Osteoblast (primary cell): ENCODE measurements around the gene GPR55. TPM values are rescaled to one million over a fixed set of nuclear protein-coding genes. Genes with fewer than 3 reads are reported as not detected.

Source experiments
- DNase-seq: peaks from one replicate; pipeline ENCODE4 v3.0.0; 2011; ENCODE audit warnings: low spot score, mixed read lengths; ENCODE audit not compliant: insufficient read length; ENCODE audit errors: missing footprints
- H2AFZ ChIP-seq: 2 replicates; pipeline ENCODE4 v1.6.0; 2011; ENCODE audit warnings: mild to moderate bottlenecking, low read length
- H3K27ac ChIP-seq: 2 replicates; pipeline ENCODE4 v1.5.1; 2011; ENCODE audit warnings: mild to moderate bottlenecking, low read depth, low read length, moderate library complexity
- H3K27me3 ChIP-seq: 2 replicates; pipeline ENCODE4 v1.6.0; 2012; ENCODE audit warnings: mild to moderate bottlenecking, control low read depth, inconsistent platforms, low read length, moderate library complexity; ENCODE audit not compliant: insufficient read depth
- H3K36me3 ChIP-seq: 2 replicates; pipeline ENCODE4 v1.5.1; 2011; ENCODE audit warnings: mild to moderate bottlenecking, low read length, control low read depth, moderate library complexity; ENCODE audit not compliant: insufficient read depth
- H3K4me1 ChIP-seq: 2 replicates; pipeline ENCODE4 v1.5.1; 2011; ENCODE audit warnings: mild to moderate bottlenecking, low read length, control low read depth, moderate library complexity; ENCODE audit not compliant: insufficient read depth
- H3K4me2 ChIP-seq: 2 replicates; pipeline ENCODE4 v1.6.0; 2011; ENCODE audit warnings: mild to moderate bottlenecking, low read length; ENCODE audit not compliant: insufficient read depth
- H3K4me3 ChIP-seq: fragments of 200-600 bp; sonication (generic); 3 replicates; pipeline ENCODE4 v1.5.1; 2012; ENCODE audit warnings: mild to moderate bottlenecking, low read length, inconsistent platforms; ENCODE audit not compliant: insufficient read depth
- H3K79me2 ChIP-seq: 2 replicates; pipeline ENCODE4 v1.6.0; 2012; ENCODE audit warnings: mild to moderate bottlenecking, low read length, control low read depth, inconsistent platforms; ENCODE audit not compliant: insufficient read depth
- H3K9me3 ChIP-seq: 2 replicates; pipeline ENCODE4 v1.5.1; 2011; ENCODE audit warnings: low read depth, low read length, control low read depth
- H4K20me1 ChIP-seq: 2 replicates; pipeline ENCODE4 v1.6.0; 2012; ENCODE audit warnings: mild to moderate bottlenecking, low read length, control low read depth; ENCODE audit not compliant: insufficient read depth
- total RNA-seq: library from RNA; depleted of rRNA; stranded (reverse); fragments of >200 nt; gene quantifications from 2 replicates; pipeline ENCODE4 v1.2.3, GENCODE V29; 2012
- TF ChIP-seq, protein P1 (sequence below): IDR thresholded peaks from 2 replicates; pipeline ENCODE4 v1.5.1; 2011; ENCODE audit warnings: mild to moderate bottlenecking, low read depth, low read length, moderate library complexity; ENCODE audit errors: extremely low read depth

The GPR55 gene
- total RNA-seq, 1 donor: not detected

DNA sequence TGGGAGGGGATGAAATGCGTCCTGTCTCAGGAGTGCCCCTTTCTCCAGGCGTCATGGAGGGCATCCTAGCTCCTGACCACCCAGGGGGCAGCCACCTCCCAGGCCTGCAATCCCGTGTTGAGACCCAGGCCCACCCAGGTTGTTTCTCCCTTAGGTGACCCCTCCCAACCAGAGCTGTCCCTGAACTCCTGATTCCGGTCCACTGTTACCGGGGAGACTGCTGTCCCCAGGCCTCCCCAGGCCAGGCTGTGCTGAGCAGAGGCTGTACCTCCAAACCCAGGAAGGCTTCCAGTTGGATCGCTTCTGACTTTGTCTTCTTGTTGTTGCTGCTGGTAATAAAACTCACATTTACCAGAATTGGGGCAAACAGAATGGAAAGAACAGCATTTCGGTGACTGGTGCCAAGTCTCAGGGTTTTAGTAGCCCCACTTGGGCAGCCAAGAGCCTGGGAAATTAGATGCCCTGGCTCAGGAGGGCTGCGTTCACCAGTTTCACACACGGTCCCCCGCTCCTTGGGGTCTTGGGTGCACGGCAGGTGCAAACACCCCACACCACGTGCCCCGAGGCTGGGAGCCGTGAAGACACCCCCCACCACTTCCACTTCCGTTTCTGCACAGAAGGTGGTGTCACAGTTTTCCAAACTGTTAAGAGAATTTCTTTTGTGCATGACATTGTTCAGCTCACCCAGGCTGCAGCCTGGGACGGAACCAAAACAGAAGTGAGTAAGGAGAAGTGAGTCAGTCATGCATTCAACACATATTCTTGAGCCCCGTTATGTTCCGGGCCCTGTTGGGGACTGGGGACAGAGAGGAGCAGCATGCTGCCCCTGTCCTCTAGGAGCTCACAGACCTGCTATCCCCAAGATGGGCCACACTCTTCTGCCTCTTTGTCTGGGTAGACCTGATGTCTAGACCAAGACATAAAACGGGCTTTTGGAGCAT, 30.9 kb downstream of the GPR55 start:
- no peak for DNase-seq
- peaks cover 3% of the 10 kb centered on the region for H3K9me3 ChIP-seq
- peaks cover 33% of the 10 kb centered on the region for H3K27me3 ChIP-seq
- TF ChIP-seq, protein P1, sequence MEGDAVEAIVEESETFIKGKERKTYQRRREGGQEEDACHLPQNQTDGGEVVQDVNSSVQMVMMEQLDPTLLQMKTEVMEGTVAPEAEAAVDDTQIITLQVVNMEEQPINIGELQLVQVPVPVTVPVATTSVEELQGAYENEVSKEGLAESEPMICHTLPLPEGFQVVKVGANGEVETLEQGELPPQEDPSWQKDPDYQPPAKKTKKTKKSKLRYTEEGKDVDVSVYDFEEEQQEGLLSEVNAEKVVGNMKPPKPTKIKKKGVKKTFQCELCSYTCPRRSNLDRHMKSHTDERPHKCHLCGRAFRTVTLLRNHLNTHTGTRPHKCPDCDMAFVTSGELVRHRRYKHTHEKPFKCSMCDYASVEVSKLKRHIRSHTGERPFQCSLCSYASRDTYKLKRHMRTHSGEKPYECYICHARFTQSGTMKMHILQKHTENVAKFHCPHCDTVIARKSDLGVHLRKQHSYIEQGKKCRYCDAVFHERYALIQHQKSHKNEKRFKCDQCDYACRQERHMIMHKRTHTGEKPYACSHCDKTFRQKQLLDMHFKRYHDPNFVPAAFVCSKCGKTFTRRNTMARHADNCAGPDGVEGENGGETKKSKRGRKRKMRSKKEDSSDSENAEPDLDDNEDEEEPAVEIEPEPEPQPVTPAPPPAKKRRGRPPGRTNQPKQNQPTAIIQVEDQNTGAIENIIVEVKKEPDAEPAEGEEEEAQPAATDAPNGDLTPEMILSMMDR: no peak
- H3K79me2 ChIP-seq: no peaks in the 10 kb centered on the region
- no peak overlapping the region for H2AFZ ChIP-seq
- no peaks in the 10 kb centered on the region for H3K36me3 ChIP-seq
- no peaks in the 10 kb centered on the region for H4K20me1 ChIP-seq
- no peak overlapping the region for H3K27ac ChIP-seq
- no peak overlapping the region for H3K4me3 ChIP-seq
- H3K4me2 ChIP-seq: no peak overlapping the region
- no peaks in the 10 kb centered on the region for H3K4me1 ChIP-seq

DNA sequence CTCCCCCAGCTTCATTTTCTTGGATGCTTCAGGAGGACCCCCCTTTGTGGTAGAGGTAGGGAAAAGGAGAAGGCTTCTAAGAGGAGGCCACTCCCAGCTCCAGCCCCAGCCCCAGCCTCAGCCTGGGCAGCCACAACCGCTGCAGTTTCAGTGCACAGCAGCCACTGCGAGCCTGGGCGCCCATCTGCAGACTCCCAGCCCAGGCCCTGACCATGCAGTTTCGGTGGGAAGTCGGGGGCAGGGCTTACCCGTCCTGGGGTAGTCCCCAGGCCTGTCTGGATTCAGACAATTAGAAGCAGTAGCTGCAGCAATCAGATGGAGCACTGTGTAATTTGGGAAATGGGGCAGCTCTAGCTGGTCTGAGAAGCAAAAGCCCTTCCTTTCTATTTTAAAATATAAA, 31.7 kb downstream of the GPR55 start:
- peaks cover 28% of the 10 kb centered on the region for H3K27me3 ChIP-seq
- no peak overlapping the region for H3K27ac ChIP-seq
- peaks cover 3% of the 10 kb centered on the region for H3K9me3 ChIP-seq
- no peak overlapping the region for H3K4me2 ChIP-seq
- H3K4me3 ChIP-seq: no peak overlapping the region
- H3K36me3 ChIP-seq: no peaks in the 10 kb centered on the region
- DNase-seq: no peak
- no peaks in the 10 kb centered on the region for H4K20me1 ChIP-seq
- no peaks in the 10 kb centered on the region for H3K4me1 ChIP-seq
- TF ChIP-seq, protein P1: no peak
- H2AFZ ChIP-seq: no peak overlapping the region
- H3K79me2 ChIP-seq: no peaks in the 10 kb centered on the region

DNA sequence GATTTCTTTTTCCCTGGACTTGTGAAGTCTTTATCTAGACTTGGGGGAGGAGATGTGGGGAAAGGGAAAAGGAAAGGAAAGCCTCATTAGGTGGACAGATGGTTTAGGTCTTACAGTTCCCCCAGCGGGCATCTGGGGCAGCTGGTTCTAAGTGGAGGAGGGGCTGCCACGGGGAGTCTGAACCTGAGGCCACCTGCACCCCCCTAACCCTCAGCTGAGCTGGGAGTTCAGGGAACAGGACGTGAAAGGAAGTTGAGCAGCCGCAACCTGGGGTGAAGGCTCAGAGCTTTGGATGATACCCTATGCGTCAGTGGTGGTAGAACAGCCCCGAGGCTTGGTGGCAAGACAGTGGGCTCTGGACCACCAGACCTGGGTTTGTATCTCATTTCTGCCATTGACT, 33.5 kb downstream of the GPR55 start:
- no peak overlapping the region for H3K27ac ChIP-seq
- no peaks in the 10 kb centered on the region for H3K36me3 ChIP-seq
- no peak overlapping the region for H2AFZ ChIP-seq
- peaks cover 3% of the 10 kb centered on the region for H3K9me3 ChIP-seq
- TF ChIP-seq, protein P1: no peak
- H3K4me3 ChIP-seq: no peak overlapping the region
- no peaks in the 10 kb centered on the region for H4K20me1 ChIP-seq
- no peaks in the 10 kb centered on the region for H3K79me2 ChIP-seq
- H3K4me1 ChIP-seq: no peaks in the 10 kb centered on the region
- H3K27me3 ChIP-seq: peaks cover 26% of the 10 kb centered on the region
- no peak for DNase-seq
- H3K4me2 ChIP-seq: no peak overlapping the region

DNA sequence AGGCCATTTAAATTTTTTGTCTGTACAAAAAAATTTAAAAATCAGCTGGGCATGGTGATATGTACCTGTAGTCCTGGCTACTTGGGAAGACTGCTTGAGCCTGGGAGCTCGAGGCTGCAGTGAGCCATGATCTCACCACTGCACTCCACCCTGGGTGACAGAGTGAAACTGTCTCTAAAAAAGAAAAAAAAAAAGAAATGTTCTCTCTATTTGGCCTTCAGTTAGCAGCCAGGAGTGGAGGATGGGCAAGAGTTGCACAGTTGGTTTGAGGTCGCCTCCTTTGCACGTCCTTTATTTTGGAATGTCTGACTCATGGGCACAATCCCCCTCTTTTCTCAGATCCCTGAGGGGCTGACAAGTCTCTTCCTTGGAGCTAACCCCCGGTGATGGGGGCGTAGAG, 34.0 kb downstream of the GPR55 start:
- Histone ChIP-seq H4K20me1 (no peaks in the 10 kb centered on the region), H3K36me3 (no peaks in the 10 kb centered on the region), H2AFZ (no peak overlapping the region), H3K9me3 (peaks cover 3% of the 10 kb centered on the region), H3K4me2 (no peak overlapping the region), H3K4me3 (no peak overlapping the region), H3K27me3 (peaks cover 26% of the 10 kb centered on the region), H3K79me2 (no peaks in the 10 kb centered on the region), H3K27ac (no peak overlapping the region), H3K4me1 (no peaks in the 10 kb centered on the region)
- DNase-seq: no peak
- TF ChIP-seq, protein P1: no peak
